ENCODE measurements around the gene CCDC69.

CCDC69 gene

GRCh38 chr5:151156507-151157420, 67.1 kb downstream of the CCDC69 start:
- peak; percentile 40 for FAIRE-seq
- no peak for DNase-seq (ENCODE audit: insufficient read length)
- TF ChIP-seq TAF1 (IDR thresholded peaks at IDR 0.05; ENCODE audit: borderline replicate concordance, low read depth, low read length) (no peak), POLR2AphosphoS5 (IDR thresholded peaks at IDR 0.05; ENCODE audit: low read depth, low read length) (no peak; the same call in 1 of the 2 replicates), POLR2A (IDR thresholded peaks at IDR 0.05; ENCODE audit: low read depth, low read length) (peak; percentile 57)

- DNase-seq (ENCODE audit: insufficient read length) (no peak), FAIRE-seq (peak; percentile 70)
- TF ChIP-seq TAF1 (IDR thresholded peaks at IDR 0.05; ENCODE audit: borderline replicate concordance, low read depth, low read length) (no peak), POLR2AphosphoS5 (IDR thresholded peaks at IDR 0.05; ENCODE audit: low read depth, low read length) (peak; percentile 19; the same call in 1 of the 2 replicates), POLR2A (IDR thresholded peaks at IDR 0.05; ENCODE audit: low read depth, low read length) (peak; percentile 21; the same call in 1 of the 2 replicates)
Observed at GRCh38 chr5:151155775-151156506, 68.0 kb downstream of the CCDC69 start.

DNA sequence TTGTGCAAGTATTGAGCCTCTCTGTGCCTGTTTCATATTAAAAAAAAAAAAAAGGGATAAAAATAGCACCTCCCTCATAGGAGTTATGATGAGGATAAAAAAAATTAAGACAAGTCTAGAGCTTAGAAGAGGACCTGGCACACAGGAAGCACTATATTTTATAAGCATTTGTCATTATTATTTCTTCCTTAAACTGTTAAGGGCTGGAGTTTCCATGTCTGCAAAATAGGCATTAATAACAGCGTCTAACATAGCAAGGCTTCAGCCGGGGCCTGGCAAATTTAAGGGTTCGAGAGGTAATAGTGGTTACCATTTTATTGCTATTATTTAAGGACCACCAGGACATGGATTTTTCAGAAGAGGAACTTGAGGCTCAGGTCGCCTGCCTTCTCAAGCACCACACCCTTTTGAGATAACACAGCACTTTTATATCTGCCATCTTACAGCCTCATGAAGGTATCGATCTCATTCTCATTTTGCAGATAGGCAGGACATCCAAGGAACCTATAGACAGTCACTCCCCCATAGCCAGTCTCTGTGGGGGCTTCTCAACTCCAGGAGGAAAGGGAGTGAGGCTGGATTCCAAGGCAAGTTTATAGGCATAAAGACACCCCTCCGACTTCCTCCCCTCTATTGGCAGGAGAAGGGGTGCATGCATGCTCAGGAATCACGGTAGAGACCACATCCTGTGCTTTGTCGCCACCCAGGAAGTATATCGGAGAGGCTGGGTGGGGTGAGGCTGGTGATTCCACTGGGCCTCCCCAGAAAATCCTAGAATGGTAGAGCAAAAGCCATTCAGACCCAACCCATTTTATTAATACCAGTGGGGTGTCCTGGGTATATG, 68.7 kb downstream of the CCDC69 start:
- peak; percentile 90 for FAIRE-seq
- DNase-seq (ENCODE audit: insufficient read length), result no peak
- TF ChIP-seq POLR2AphosphoS5 (IDR thresholded peaks at IDR 0.05; ENCODE audit: low read depth, low read length), result peak; percentile 73
- no peak for TF ChIP-seq TAF1 (IDR thresholded peaks at IDR 0.05; ENCODE audit: borderline replicate concordance, low read depth, low read length)
- peak; percentile 54; the same call in 1 of the 2 replicates for TF ChIP-seq POLR2A (IDR thresholded peaks at IDR 0.05; ENCODE audit: low read depth, low read length)

- FAIRE-seq (peak; percentile 60), DNase-seq (ENCODE audit: insufficient read length) (no peak)
- no peak for TF ChIP-seq POLR2AphosphoS5 (IDR thresholded peaks at IDR 0.05; ENCODE audit: low read depth, low read length)
- TF ChIP-seq POLR2A (IDR thresholded peaks at IDR 0.05; ENCODE audit: low read depth, low read length), result no peak
Observed at GRCh38 chr5:151153766-151154272, 70.1 kb downstream of the CCDC69 start.

- TF ChIP-seq POLR2AphosphoS5 (IDR thresholded peaks at IDR 0.05; ENCODE audit: low read depth, low read length) (0 out of 2 replicates have a peak, but pooled peaks have one; percentile 9), POLR2A (IDR thresholded peaks at IDR 0.05; ENCODE audit: low read depth, low read length) (no peak)
- FAIRE-seq, result peak; percentile 70
- DNase-seq (ENCODE audit: insufficient read length), result no peak
Observed at GRCh38 chr5:151153300-151153699, 70.6 kb downstream of the CCDC69 start.

DNA sequence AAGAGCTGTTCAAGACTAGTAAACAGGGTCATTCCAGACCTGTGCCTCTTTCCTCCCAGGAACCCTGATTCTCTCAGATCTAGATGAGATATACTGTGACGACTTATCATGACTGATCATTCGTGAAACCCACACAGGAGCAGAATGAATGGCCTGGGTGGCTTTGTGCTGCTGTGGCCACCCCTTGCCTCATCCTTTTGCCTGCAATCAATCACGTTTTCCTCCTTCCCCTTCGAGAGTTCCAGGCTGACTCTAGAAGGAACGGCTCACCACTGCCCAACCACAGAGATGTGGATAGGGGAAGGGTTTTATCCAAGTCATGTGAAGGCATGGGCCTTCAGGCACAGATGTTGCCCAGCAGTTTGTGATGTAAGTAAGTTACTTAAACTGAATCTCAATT, 72.1 kb downstream of the CCDC69 start:
- peak; percentile 96 for FAIRE-seq
- DNase-seq (ENCODE audit: insufficient read length), result no peak
- peak; percentile 61; the same call in 1 of the 2 replicates for TF ChIP-seq POLR2AphosphoS5 (IDR thresholded peaks at IDR 0.05; ENCODE audit: low read depth, low read length)
- TF ChIP-seq TAF1 (IDR thresholded peaks at IDR 0.05; ENCODE audit: borderline replicate concordance, low read depth, low read length), result no peak

- DNase-seq (ENCODE audit: insufficient read length), result no peak
- TF ChIP-seq POLR2AphosphoS5 (IDR thresholded peaks at IDR 0.05; ENCODE audit: low read depth, low read length), result no peak
- no peak for TF ChIP-seq POLR2A (IDR thresholded peaks at IDR 0.05; ENCODE audit: low read depth, low read length)
- no peak for TF ChIP-seq TAF1 (IDR thresholded peaks at IDR 0.05; ENCODE audit: borderline replicate concordance, low read depth, low read length)
- peak; percentile 68 for FAIRE-seq
Observed at GRCh38 chr5:151151263-151151660, 72.6 kb downstream of the CCDC69 start.

- DNase-seq (ENCODE audit: insufficient read length) (no peak), FAIRE-seq (peak; percentile 97)
- TF ChIP-seq POLR2AphosphoS5 (IDR thresholded peaks at IDR 0.05; ENCODE audit: low read depth, low read length) (no peak), POLR2A (IDR thresholded peaks at IDR 0.05; ENCODE audit: low read depth, low read length) (peak; percentile 55)
Observed at GRCh38 chr5:151150471-151151262, 73.2 kb downstream of the CCDC69 start.

GRCh38 chr5:151148583-151148982, 75.3 kb downstream of the CCDC69 start:
- no peak for DNase-seq (ENCODE audit: insufficient read length)
- no peak for FAIRE-seq
- TF ChIP-seq POLR2A (IDR thresholded peaks at IDR 0.05; ENCODE audit: low read depth, low read length) (no peak), POLR2AphosphoS5 (IDR thresholded peaks at IDR 0.05; ENCODE audit: low read depth, low read length) (no peak), TAF1 (IDR thresholded peaks at IDR 0.05; ENCODE audit: borderline replicate concordance, low read depth, low read length) (no peak)

DNA sequence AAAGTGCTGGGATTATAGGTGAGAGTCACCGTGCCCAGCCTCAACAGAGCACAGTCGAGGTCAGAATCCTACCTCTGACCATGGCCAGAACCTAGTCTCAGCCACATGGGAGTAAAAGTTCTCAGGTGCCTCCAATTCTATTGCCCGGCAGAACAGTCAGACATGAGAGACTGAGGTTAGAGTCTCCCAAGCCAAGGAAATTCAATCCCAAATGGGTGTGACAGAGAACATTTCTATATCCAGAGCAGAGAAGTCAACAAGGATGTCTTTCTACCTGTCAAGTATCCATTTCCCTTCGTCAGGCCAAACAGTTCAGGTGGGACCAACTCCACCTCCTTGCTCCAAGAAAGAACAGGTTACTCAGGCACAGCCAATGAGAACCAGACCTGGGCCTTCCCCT, 76.9 kb downstream of the CCDC69 start:
- no peak for DNase-seq (ENCODE audit: insufficient read length)
- TF ChIP-seq POLR2A (IDR thresholded peaks at IDR 0.05; ENCODE audit: low read depth, low read length), result no peak
- TF ChIP-seq TAF1 (IDR thresholded peaks at IDR 0.05; ENCODE audit: borderline replicate concordance, low read depth, low read length), result no peak
- TF ChIP-seq POLR2AphosphoS5 (IDR thresholded peaks at IDR 0.05; ENCODE audit: low read depth, low read length), result no peak
- FAIRE-seq, result no peak
